Measurements from ENCODE around the gene CALN1.

DNA sequence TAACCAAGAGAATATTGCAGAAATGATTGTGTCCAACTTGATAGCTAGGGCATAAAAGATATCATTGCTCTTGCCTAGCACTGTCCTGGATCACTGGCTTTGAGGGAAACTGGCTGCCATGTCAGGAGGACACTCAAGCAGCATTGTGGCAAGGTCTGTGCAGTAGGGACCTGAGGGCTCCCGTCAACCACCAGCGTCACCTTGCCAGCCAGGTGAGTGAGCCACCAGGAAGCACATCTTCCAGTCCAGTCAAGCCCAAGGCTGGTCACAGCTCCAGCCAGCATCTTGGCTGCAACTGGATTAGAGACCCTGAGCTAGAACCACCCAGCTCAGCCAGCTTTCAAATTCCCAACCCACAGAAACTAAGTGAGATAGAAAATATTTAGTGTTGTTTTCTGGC lies 392.7 kb downstream of the CALN1 start:
- TF ChIP-seq CTCF (conservative IDR thresholded peaks at IDR 0.05): no peak
- TF ChIP-seq ZFX (IDR thresholded peaks at IDR 0.05): no peak
